Urinary bladder (tissue), 4 donors: ENCODE data around the gene PRKD1. TPM values are rescaled to one million over a fixed set of nuclear protein-coding genes. Genes with fewer than 3 reads are reported as not detected.
"Not testable (repeated sequence)": the region's sequence is repeated elsewhere in the genome, so short reads cannot be mapped to it uniquely, and the experiment has no call there.

Source experiments
- DNase-seq: peaks from one replicate; pipeline ENCODE4 v3.0.0-alpha.2; 2015; ENCODE audit errors: extremely low spot score
- H3K27ac ChIP-seq: one replicate; pipeline ENCODE4 v1.5.1; 2013; ENCODE audit warnings: low read depth, mild to moderate bottlenecking, moderate library complexity
- H3K36me3 ChIP-seq: one replicate; pipeline ENCODE4 v1.6.1; 2013; ENCODE audit warnings: mild to moderate bottlenecking, moderate library complexity; ENCODE audit not compliant: insufficient read depth
- H3K4me1 ChIP-seq: one replicate; pipeline ENCODE4 v1.6.1; 2013; ENCODE audit warnings: mild to moderate bottlenecking, moderate library complexity; ENCODE audit not compliant: insufficient read depth
- H3K4me3 ChIP-seq: one replicate; pipeline ENCODE4 v1.5.1; 2013; ENCODE audit warnings: low read depth, low read length
- WGBS: extraction: QIAGEN DNeasy Blood & Tissue Kit; methylation state at CpG from one replicate; pipeline ENCODE4 v1.1.7; 2013; 5-methylcytosine and 5-hydroxymethylcytosine counted together
- polyA plus RNA-seq: library from polyadenylated mRNA; stranded (reverse); fragments of 200-250 nt; gene quantifications from one replicate; pipeline ENCODE4 v1.2.3, GENCODE V29; 2013
- total RNA-seq: library from RNA; depleted of rRNA; stranded (reverse); fragments of >200 nt; gene quantifications from one replicate; pipeline ENCODE4 v1.2.3, GENCODE V29; 2014
- donor health status: healthy with polysubstance abuse.
- donor health status: healthy.

PRKD1 gene
- total and polyA plus RNA-seq, 2 donors = 17.7 to 27.7 TPM

DNA sequence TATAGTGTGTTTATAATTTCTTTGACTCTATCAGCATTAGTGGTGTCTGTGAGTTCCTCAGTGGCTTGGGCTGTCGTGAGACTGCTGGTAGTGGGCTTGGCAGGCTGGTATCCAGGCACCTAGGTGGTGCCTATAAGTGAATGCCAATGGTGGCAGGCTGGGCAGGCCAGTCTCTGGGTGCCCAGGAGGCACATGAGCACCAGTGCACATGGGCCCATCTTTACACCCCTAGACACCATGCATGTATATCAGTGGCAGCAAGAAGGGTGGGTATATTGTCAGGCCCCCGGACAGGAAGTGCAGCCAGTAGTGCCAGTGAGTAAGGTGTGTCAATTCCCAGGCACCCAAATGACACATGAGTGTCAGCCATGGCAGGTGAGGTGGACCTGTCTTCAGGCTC, 138.2 kb downstream of the PRKD1 start:
- 92% methylated on average over 2 of the region's 2 CpGs for WGBS
- no peak overlapping the region for H3K27ac ChIP-seq
- DNase-seq = no peak
- no peak overlapping the region for H3K4me3 ChIP-seq
- no peaks in the 10 kb centered on the region for H3K4me1 ChIP-seq
- no peaks in the 10 kb centered on the region for H3K36me3 ChIP-seq

- Histone ChIP-seq H3K36me3 (no peaks in the 10 kb centered on the region), H3K27ac (no peak overlapping the region), H3K4me3 (no peak overlapping the region), H3K4me1 (no peaks in the 10 kb centered on the region)
- WGBS = 90% methylated on average over 2 of the region's 2 CpGs
- no peak for DNase-seq
Observed at GRCh38 chr14:29788093-29788492, 139.6 kb downstream of the PRKD1 start.

GRCh38 chr14:29783556-29783955, 144.1 kb downstream of the PRKD1 start:
- H3K4me1 ChIP-seq = no peaks in the 10 kb centered on the region
- 90% methylated on average over 3 of the region's 3 CpGs for WGBS
- H3K36me3 ChIP-seq = no peaks in the 10 kb centered on the region
- no peak overlapping the region for H3K4me3 ChIP-seq
- no peak overlapping the region for H3K27ac ChIP-seq
- no peak for DNase-seq

DNA sequence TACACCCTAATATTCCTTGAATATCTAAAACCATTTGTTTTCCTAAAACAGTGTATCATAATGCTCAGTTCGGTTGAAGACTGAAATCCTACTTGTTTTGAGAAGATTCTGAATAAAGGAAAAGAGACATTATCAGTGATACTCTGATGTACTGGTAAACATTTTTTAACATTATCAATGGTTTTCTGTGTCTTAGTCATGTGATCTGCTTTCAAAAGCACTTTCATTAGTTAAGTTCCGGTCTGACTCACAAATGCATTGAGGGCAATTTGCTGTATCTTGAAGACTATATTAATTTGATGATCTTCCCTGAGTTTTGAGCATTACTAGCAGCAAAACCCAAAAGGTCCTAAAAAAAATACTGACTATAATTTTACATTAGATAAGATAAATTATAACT, 145.6 kb downstream of the PRKD1 start:
- 92% methylated on average over 2 of the region's 2 CpGs for WGBS
- Histone ChIP-seq H3K36me3 (no peaks in the 10 kb centered on the region), H3K27ac (no peak overlapping the region), H3K4me1 (no peaks in the 10 kb centered on the region), H3K4me3 (no peak overlapping the region)
- DNase-seq = no peak

GRCh38 chr14:29777142-29777541, 150.5 kb downstream of the PRKD1 start:
- H3K36me3 ChIP-seq, H3K27ac ChIP-seq, H3K4me3 ChIP-seq, H3K4me1 ChIP-seq, DNase-seq: not testable (repeated sequence)
- 93% methylated on average over 1 of the region's 1 CpG for WGBS

DNA sequence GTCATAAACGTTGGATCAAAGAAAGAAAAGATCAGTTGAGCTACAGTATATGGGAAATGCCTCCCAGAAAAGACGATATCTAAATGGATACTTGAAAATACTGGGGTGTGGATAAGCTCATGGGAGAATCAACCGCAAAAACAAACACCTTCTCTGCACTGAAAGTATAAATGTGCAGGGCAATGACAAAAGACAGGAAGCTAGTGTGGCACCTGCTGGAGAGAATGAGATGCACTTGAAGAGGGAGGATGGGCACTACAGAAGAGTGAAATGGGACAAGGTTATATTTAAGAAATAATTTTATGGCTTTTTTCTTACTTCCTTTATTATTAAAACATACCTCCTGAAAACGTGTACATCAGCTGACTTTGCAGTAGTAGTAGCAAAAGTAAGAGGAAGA, 153.7 kb downstream of the PRKD1 start:
- Histone ChIP-seq H3K27ac (no peak overlapping the region), H3K4me1 (no peaks in the 10 kb centered on the region), H3K36me3 (no peaks in the 10 kb centered on the region), H3K4me3 (no peak overlapping the region)
- no peak for DNase-seq
- 69% methylated on average over 4 of the region's 4 CpGs for WGBS

DNA sequence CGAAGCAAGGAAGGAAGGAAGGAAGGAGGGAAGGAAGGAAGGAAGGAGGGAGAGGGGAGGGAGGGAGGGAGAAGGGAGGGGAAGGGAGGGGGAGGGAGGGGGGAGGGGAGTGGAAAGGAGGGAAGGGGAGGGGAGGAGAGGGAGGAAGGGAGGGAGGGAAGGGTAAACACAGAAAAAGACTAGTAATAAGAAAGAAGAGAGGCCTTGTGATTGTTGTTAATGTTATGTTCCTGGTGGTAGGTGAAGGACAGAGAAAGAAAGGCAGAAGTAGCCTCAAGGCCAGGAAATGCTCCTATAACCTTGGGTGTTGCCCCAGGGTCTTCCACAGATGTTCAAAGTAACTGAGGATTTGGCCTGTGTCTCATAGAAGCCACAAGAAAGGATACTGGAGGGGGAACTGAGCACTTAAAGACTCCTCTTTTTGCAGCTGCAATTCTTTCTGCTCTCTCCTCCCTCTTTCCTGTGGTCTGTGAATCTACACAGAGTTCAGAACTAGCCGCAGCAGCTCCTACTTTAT, 164.2 kb downstream of the PRKD1 start:
- DNase-seq = no peak
- WGBS = 94% methylated on average over 2 of the region's 2 CpGs
- Histone ChIP-seq H3K27ac (no peak overlapping the region), H3K36me3 (no peaks in the 10 kb centered on the region), H3K4me3 (no peak overlapping the region), H3K4me1 (no peaks in the 10 kb centered on the region)

GRCh38 chr14:29759521-29760340, 167.9 kb downstream of the PRKD1 start:
- WGBS = 87% methylated on average over 6 of the region's 6 CpGs
- H3K36me3 ChIP-seq = no peaks in the 10 kb centered on the region
- DNase-seq = no peak
- H3K4me3 ChIP-seq = no peak overlapping the region
- no peaks in the 10 kb centered on the region for H3K4me1 ChIP-seq
- H3K27ac ChIP-seq = no peak overlapping the region

- Histone ChIP-seq H3K4me1 (no peaks in the 10 kb centered on the region), H3K27ac (no peak overlapping the region), H3K36me3 (no peaks in the 10 kb centered on the region), H3K4me3 (no peak overlapping the region)
- 67% methylated on average over 3 of the region's 3 CpGs for WGBS
- DNase-seq = no peak
Observed at GRCh38 chr14:29757711-29758233, 169.9 kb downstream of the PRKD1 start.

- DNase-seq = no peak
- H3K4me3 ChIP-seq = no peak overlapping the region
- H3K27ac ChIP-seq = no peak overlapping the region
- no peaks in the 10 kb centered on the region for H3K36me3 ChIP-seq
- WGBS = 93% methylated on average over 1 of the region's 1 CpG
- H3K4me1 ChIP-seq = no peaks in the 10 kb centered on the region
Observed at GRCh38 chr14:29757188-29757680, 170.4 kb downstream of the PRKD1 start.

GRCh38 chr14:29756019-29756385, 171.6 kb downstream of the PRKD1 start:
- Histone ChIP-seq H3K4me3 (no peak overlapping the region), H3K4me1 (no peaks in the 10 kb centered on the region), H3K27ac (no peak overlapping the region), H3K36me3 (no peaks in the 10 kb centered on the region)
- no peak for DNase-seq
- WGBS = 96% methylated on average over 1 of the region's 1 CpG

DNA sequence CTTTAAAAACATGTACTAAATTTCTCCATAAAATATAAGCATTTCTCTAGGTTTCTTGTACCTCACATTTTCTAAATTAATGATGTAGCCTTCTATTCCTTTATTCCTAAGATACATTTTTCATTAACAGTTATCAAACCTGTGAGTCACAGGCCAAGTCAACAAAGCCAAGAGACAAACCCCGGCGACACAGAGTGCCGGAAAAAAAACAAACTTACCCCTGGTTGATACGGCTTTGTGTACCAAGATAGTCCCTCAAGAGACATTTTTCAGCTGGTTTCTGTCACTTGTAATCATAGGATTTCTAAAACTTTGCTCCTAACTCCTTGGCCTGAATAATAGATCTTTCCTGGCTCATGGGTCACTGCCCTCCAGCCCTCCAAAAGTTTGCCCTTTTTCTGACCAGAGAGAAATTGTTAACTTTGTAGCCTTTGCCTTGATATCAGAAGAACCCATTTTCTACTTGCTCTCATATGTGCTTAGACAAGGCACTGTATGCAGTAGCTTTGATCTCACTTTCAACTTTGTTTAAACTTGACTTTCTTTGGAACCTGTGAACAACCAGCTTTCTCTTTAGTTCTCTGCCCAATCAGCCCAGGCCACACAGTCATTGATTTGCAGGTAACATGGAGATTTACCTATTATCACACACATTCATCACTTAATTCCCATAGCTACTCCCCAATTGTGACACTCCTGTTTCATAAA, 172.2 kb downstream of the PRKD1 start:
- no peak overlapping the region for H3K27ac ChIP-seq
- 54% methylated on average over 4 of the region's 4 CpGs for WGBS
- H3K36me3 ChIP-seq = no peaks in the 10 kb centered on the region
- DNase-seq = no peak
- H3K4me3 ChIP-seq = no peak overlapping the region
- no peaks in the 10 kb centered on the region for H3K4me1 ChIP-seq

DNA sequence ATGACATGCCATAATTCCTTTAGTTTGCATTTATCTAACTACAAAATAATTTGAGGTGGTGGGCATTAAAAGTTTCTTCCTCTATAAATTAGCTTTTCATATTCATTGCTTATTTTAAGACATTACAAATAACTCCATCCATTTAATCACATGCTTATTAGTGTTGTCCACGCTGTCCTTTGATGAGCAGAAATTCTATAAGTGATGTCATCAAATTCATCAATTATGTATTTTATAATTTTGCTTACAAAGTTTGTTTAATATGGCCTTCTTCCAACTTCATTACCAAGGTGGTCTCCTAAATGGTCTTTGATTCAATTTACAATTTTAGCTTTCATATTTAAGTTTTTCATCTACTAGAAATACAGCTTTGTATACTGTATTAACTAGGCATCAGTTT, 173.5 kb downstream of the PRKD1 start:
- 55% methylated on average over 1 of the region's 1 CpG for WGBS

More for the DNA sequence above, 173.5 kb downstream of the PRKD1 start:
- no peak for DNase-seq
- Histone ChIP-seq H3K27ac (no peak overlapping the region), H3K4me3 (no peak overlapping the region), H3K36me3 (no peaks in the 10 kb centered on the region), H3K4me1 (no peaks in the 10 kb centered on the region)
